DMS114 treated with DMSO at 0.1 percent for 48 hours (cell line): Measurements from ENCODE around the gene ATP10A.

Experiments used
- DNase-seq: peaks from one replicate; lab custom pipeline; 2025; ENCODE audit not compliant: unreplicated experiment; lab: John Stamatoyannopoulos, UW

ATP10A gene

GRCh38 chr15:25830844-25831451 is 32.2 kb downstream of the ATP10A start:
- no peak for DNase-seq

- no peak for DNase-seq
Observed at GRCh38 chr15:25829073-25829472, 34.1 kb downstream of the ATP10A start.

- no peak for DNase-seq
Observed at GRCh38 chr15:25825207-25825606, 37.9 kb downstream of the ATP10A start.

GRCh38 chr15:25824618-25825017 is 38.5 kb downstream of the ATP10A start:
- DNase-seq = no peak

- DNase-seq = no peak
Observed at GRCh38 chr15:25812845-25813244, 50.3 kb downstream of the ATP10A start.

GRCh38 chr15:25812073-25812472 is 51.1 kb downstream of the ATP10A start:
- no peak for DNase-seq

GRCh38 chr15:25811481-25811906 is 51.6 kb downstream of the ATP10A start:
- no peak for DNase-seq

- no peak for DNase-seq
Observed at GRCh38 chr15:25810631-25811091, 52.5 kb downstream of the ATP10A start.

- no peak for DNase-seq
Observed at GRCh38 chr15:25810154-25810553, 53.0 kb downstream of the ATP10A start.

GRCh38 chr15:25807063-25807462 is 56.1 kb downstream of the ATP10A start:
- DNase-seq = no peak

- DNase-seq = no peak
Observed at GRCh38 chr15:25805031-25805430, 58.1 kb downstream of the ATP10A start.

- no peak for DNase-seq
Observed at GRCh38 chr15:25804451-25804850, 58.7 kb downstream of the ATP10A start.

- no peak for DNase-seq
Observed at GRCh38 chr15:25803541-25803940, 59.6 kb downstream of the ATP10A start.

GRCh38 chr15:25803036-25803435 is 60.1 kb downstream of the ATP10A start:
- DNase-seq = no peak

- no peak for DNase-seq
Observed at GRCh38 chr15:25802285-25802830, 60.8 kb downstream of the ATP10A start.

GRCh38 chr15:25801586-25802284 is 61.4 kb downstream of the ATP10A start:
- DNase-seq = no peak

GRCh38 chr15:25800761-25801515 is 62.2 kb downstream of the ATP10A start:
- DNase-seq = no peak

GRCh38 chr15:25799906-25800700 is 63.0 kb downstream of the ATP10A start:
- no peak for DNase-seq

GRCh38 chr15:25797936-25798901 is 64.9 kb downstream of the ATP10A start:
- DNase-seq = no peak

- DNase-seq = no peak
Observed at GRCh38 chr15:25797511-25797935, 65.6 kb downstream of the ATP10A start.
